ENCODE measurements around the gene IL18R1. TPM values are rescaled to one million over a fixed set of nuclear protein-coding genes. Genes with fewer than 3 reads are reported as not detected.

Gene IL18R1
- total and polyA plus RNA-seq, 9 of the 15 experiments (the other 6 are each of a cell fraction or from before 2014, with no cell fraction given): 0.55 to 10.0 (median 2.5) TPM

DNA sequence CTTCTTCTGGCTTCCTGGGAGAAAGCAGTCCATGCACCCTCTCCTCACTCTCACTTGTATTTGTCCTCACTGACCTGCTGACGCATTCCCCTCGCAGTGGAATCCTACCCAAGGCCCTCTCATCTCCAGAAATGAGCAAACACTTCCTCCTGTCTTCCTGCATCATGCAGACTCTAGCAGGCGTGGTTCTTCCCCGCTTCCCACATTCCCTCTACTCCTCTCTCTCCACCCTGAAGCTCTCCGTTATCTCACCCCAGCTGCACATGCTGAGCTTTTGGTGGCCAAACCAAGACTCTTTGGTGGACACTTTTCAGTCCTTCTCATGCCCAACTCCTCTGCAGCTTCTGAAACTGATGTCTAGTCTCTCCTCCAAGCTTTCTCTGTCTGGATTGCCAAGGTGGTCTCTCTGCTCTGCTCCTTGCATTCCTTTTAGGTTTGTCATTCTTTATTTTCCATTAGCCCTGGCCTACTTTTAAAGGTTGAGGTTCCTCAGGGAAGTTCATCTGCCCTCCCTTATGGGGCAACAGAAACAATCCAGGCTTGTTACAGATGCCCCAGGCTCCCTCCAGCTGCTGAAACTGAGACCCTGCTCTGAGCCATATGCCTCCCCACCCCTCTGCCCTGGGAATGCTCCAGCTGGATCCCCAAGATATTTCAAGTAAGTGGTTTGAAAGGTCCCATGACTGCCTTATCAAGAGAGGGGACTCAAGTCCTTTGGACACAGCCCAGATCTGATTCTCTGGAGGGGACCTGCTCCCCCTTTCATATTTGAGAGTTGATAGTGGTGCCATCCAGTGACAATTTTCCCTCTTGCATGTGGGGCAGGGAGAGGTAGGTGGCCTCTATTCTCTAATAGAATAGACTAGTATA, 66.5 kb downstream of the IL18R1 start (continued):
- TF ChIP-seq, protein P1, sequence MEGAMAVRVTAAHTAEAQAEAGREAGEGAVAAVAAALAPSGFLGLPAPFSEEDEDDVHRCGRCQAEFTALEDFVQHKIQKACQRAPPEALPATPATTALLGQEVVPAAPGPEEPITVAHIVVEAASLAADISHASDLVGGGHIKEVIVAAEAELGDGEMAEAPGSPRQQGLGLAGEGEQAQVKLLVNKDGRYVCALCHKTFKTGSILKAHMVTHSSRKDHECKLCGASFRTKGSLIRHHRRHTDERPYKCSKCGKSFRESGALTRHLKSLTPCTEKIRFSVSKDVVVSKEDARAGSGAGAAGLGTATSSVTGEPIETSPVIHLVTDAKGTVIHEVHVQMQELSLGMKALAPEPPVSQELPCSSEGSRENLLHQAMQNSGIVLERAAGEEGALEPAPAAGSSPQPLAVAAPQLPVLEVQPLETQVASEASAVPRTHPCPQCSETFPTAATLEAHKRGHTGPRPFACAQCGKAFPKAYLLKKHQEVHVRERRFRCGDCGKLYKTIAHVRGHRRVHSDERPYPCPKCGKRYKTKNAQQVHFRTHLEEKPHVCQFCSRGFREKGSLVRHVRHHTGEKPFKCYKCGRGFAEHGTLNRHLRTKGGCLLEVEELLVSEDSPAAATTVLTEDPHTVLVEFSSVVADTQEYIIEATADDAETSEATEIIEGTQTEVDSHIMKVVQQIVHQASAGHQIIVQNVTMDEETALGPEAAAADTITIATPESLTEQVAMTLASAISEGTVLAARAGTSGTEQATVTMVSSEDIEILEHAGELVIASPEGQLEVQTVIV (CRISPR knock-in tag; IDR thresholded peaks at IDR 0.05; ENCODE audit: borderline replicate concordance): no peak
- TF ChIP-seq, protein P2, sequence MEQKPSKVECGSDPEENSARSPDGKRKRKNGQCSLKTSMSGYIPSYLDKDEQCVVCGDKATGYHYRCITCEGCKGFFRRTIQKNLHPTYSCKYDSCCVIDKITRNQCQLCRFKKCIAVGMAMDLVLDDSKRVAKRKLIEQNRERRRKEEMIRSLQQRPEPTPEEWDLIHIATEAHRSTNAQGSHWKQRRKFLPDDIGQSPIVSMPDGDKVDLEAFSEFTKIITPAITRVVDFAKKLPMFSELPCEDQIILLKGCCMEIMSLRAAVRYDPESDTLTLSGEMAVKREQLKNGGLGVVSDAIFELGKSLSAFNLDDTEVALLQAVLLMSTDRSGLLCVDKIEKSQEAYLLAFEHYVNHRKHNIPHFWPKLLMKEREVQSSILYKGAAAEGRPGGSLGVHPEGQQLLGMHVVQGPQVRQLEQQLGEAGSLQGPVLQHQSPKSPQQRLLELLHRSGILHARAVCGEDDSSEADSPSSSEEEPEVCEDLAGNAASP (IDR thresholded peaks at IDR 0.05): no peak
- TF ChIP-seq SMAD3 (CRISPR knock-in tag; conservative IDR thresholded peaks at IDR 0.05) (peak; percentile 36; the same call in 1 of the 2 replicates), HMG20A (CRISPR knock-in tag; conservative IDR thresholded peaks at IDR 0.05) (no peak), MTA2 (IDR thresholded peaks at IDR 0.05; ENCODE audit: low read depth) (peak; percentile 73), GATA2 (CRISPR knock-in tag; IDR thresholded peaks at IDR 0.05) (no peak), HNRNPH1 (optimal IDR thresholded peaks at IDR 0.05; ENCODE audit: low read depth, low read length) (no peak), ARNT (IDR thresholded peaks at IDR 0.05) (no peak), ZFP1 (CRISPR knock-in tag; IDR thresholded peaks at IDR 0.05) (no peak), PHF21A (IDR thresholded peaks at IDR 0.05; ENCODE audit: borderline replicate concordance, low read depth) (no peak), POLR3G (IDR thresholded peaks at IDR 0.05; ENCODE audit: extremely low read depth, insufficient read length, insufficient replicate concordance) (no peak), CTBP1 (IDR thresholded peaks at IDR 0.05; ENCODE audit: borderline replicate concordance) (peak; percentile 85), PHB (CRISPR knock-in tag; IDR thresholded peaks at IDR 0.05) (0 out of 2 replicates have a peak, but pooled peaks have one; percentile 23), TCF7L2 (IDR thresholded peaks at IDR 0.05; ENCODE audit: low read depth, low read length) (no peak), FOXA3 (CRISPR knock-in tag; conservative IDR thresholded peaks at IDR 0.05 in 1 of 2, IDR thresholded peaks at IDR 0.05 in 1 of 2) (no peak)
- TF ChIP-seq, protein P3, sequence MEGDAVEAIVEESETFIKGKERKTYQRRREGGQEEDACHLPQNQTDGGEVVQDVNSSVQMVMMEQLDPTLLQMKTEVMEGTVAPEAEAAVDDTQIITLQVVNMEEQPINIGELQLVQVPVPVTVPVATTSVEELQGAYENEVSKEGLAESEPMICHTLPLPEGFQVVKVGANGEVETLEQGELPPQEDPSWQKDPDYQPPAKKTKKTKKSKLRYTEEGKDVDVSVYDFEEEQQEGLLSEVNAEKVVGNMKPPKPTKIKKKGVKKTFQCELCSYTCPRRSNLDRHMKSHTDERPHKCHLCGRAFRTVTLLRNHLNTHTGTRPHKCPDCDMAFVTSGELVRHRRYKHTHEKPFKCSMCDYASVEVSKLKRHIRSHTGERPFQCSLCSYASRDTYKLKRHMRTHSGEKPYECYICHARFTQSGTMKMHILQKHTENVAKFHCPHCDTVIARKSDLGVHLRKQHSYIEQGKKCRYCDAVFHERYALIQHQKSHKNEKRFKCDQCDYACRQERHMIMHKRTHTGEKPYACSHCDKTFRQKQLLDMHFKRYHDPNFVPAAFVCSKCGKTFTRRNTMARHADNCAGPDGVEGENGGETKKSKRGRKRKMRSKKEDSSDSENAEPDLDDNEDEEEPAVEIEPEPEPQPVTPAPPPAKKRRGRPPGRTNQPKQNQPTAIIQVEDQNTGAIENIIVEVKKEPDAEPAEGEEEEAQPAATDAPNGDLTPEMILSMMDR (IDR thresholded peaks at IDR 0.05 in 2 of 3, conservative IDR thresholded peaks at IDR 0.05 in 1 of 3; ENCODE audit: insufficient read depth in 2 of 3, low read depth in 1 of 3, low read length in 3 of 3): peak in 2 of 3 experiments; percentile 16 to 26; a peak in 2 of 6 replicates
- TF ChIP-seq, protein P4, sequence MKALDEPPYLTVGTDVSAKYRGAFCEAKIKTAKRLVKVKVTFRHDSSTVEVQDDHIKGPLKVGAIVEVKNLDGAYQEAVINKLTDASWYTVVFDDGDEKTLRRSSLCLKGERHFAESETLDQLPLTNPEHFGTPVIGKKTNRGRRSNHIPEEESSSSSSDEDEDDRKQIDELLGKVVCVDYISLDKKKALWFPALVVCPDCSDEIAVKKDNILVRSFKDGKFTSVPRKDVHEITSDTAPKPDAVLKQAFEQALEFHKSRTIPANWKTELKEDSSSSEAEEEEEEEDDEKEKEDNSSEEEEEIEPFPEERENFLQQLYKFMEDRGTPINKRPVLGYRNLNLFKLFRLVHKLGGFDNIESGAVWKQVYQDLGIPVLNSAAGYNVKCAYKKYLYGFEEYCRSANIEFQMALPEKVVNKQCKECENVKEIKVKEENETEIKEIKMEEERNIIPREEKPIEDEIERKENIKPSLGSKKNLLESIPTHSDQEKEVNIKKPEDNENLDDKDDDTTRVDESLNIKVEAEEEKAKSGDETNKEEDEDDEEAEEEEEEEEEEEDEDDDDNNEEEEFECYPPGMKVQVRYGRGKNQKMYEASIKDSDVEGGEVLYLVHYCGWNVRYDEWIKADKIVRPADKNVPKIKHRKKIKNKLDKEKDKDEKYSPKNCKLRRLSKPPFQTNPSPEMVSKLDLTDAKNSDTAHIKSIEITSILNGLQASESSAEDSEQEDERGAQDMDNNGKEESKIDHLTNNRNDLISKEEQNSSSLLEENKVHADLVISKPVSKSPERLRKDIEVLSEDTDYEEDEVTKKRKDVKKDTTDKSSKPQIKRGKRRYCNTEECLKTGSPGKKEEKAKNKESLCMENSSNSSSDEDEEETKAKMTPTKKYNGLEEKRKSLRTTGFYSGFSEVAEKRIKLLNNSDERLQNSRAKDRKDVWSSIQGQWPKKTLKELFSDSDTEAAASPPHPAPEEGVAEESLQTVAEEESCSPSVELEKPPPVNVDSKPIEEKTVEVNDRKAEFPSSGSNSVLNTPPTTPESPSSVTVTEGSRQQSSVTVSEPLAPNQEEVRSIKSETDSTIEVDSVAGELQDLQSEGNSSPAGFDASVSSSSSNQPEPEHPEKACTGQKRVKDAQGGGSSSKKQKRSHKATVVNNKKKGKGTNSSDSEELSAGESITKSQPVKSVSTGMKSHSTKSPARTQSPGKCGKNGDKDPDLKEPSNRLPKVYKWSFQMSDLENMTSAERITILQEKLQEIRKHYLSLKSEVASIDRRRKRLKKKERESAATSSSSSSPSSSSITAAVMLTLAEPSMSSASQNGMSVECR (CRISPR knock-in tag; IDR thresholded peaks at IDR 0.05): no peak

Measured in K562 (cell line).